DOHH2 (cell line): ENCODE measurements around the gene OCA2.
"Not testable (repeated sequence)": the region's sequence is repeated elsewhere in the genome, so short reads cannot be mapped to it uniquely, and the experiment has no call there.

ENCODE experiments used
- H3F3A ChIP-seq: fragments of 200-600 bp; sonication (generic), shearing (Covaris generic); 2 replicates; pipeline ENCODE4 v1.6.0; 2016; ENCODE audit warnings: antibody characterized with exemption, mild to moderate bottlenecking; ENCODE audit not compliant: control insufficient read depth, insufficient read depth
- H3K27ac ChIP-seq: fragments of 200-600 bp; sonication (generic); 2 replicates; pipeline ENCODE4 v1.5.1; 2014; ENCODE audit warnings: low read depth, mild to moderate bottlenecking, low read length, moderate library complexity
- H3K27me3 ChIP-seq: fragments of 200-600 bp; sonication (generic); 2 replicates; pipeline ENCODE4 v1.6.1; 2014; ENCODE audit warnings: mild to moderate bottlenecking, low read length, mixed read lengths; ENCODE audit not compliant: control insufficient read depth
- H3K36me3 ChIP-seq: fragments of 200-600 bp; sonication (generic); 2 replicates; pipeline ENCODE4 v1.6.1; 2014; ENCODE audit warnings: mild to moderate bottlenecking, low read length, moderate library complexity, mixed read lengths; ENCODE audit not compliant: control insufficient read depth
- H3K4me1 ChIP-seq: fragments of 200-600 bp; sonication (generic); 2 replicates; pipeline ENCODE4 v1.6.1; 2014; ENCODE audit warnings: mild to moderate bottlenecking, low read length, mixed read lengths; ENCODE audit not compliant: control insufficient read depth
- H3K4me2 ChIP-seq: fragments of 200-600 bp; sonication (generic); 2 replicates; pipeline ENCODE4 v1.6.0; 2014; ENCODE audit warnings: mild to moderate bottlenecking, low read length, moderate library complexity
- H3K4me3 ChIP-seq: fragments of 200-600 bp; sonication (generic); 2 replicates; pipeline ENCODE4 v1.5.1; 2014; ENCODE audit warnings: mild to moderate bottlenecking, low read length, mixed read lengths
- H3K79me2 ChIP-seq: fragments of 200-600 bp; sonication (generic); 2 replicates; pipeline ENCODE4 v1.6.1; 2014; ENCODE audit warnings: mild to moderate bottlenecking, low read length, mixed read lengths; ENCODE audit not compliant: control insufficient read depth
- H3K9me2 ChIP-seq: fragments of 200-600 bp; sonication (generic); replicated peaks from 2 replicates; pipeline ENCODE4 v1.6.1; 2014; ENCODE audit warnings: mild to moderate bottlenecking, low read length, mixed read lengths; ENCODE audit not compliant: control insufficient read depth
- H3K9me3 ChIP-seq: fragments of 200-600 bp; sonication (generic); 2 replicates; pipeline ENCODE4 v1.6.1; 2014; ENCODE audit warnings: antibody characterized with exemption, low read length, mixed read lengths; ENCODE audit not compliant: control insufficient read depth, insufficient read depth
- H4K20me1 ChIP-seq: fragments of 200-600 bp; sonication (generic); 2 replicates; pipeline ENCODE4 v1.6.0; 2014; ENCODE audit warnings: low read depth, mild to moderate bottlenecking, antibody characterized with exemption, low read length, moderate library complexity; ENCODE audit not compliant: control insufficient read depth, insufficient read depth
- EZH2phosphoT487 ChIP-seq: fragments of 200-600 bp; sonication (generic); IDR thresholded peaks from 2 replicates; pipeline ENCODE4 v1.6.1; 2017; ENCODE audit warnings: borderline replicate concordance, mild to moderate bottlenecking, antibody characterized with exemption, low read length, moderate library complexity, mixed read lengths
- TF ChIP-seq, protein P1 (sequence below): fragments of 200-600 bp; sonication (generic); IDR thresholded peaks from one replicate; pipeline ENCODE4 v1.5.1; 2014; ENCODE audit warnings: antibody characterized with exemption, mild to moderate bottlenecking, low read depth, low read length; ENCODE audit not compliant: poor library complexity, severe bottlenecking

Gene OCA2

DNA sequence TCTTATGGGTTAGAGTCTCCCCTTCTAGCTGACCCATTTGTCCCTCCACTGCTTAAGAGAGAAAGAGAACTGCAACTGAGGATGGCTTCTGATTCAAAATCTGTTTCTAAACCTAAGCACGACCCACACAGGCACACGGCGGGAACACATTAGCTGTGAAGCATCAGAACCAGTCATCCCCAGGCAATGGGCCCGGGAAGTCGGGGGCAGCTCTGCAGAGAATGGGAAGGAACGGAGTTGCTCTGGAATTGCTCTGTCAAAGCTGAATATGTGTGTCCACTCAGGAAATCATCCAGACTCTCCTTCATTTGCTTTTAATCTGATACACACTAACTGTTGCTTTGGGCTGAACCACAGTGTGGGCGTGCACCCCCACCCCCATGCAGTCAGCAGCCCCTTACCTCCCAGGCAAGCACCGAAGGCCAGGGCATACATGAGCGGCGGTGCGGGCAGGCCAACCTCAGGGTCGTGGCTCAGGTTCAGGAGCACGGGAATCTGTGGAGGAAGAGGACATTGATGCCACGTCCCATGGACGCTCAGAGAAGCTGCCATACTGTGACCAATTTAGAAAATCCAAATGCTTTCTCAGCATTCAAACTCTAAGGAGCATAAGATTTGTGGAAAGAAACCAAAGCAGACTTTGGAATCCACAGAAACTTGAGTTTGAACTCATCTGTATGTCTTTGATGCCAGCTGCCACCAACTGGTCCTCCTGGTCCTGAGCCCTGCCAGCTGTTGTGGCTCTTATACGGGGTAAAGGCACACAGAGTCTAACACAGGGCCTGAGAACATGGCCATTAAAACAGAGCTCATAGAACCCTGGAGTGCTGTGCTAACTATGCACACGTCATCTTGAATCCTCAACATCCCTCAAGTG, 247.9 kb downstream of the OCA2 start:
- Histone ChIP-seq H3K4me1 (no peaks in the 10 kb centered on the region), H3K4me3 (no peak overlapping the region), H3F3A (no peaks in the 10 kb centered on the region), H3K9me2 (no peaks in the 10 kb centered on the region), H4K20me1 (no peaks in the 10 kb centered on the region), H3K4me2 (no peak overlapping the region), H3K36me3 (no peaks in the 10 kb centered on the region), H3K27me3 (no peaks in the 10 kb centered on the region), H3K9me3 (peaks cover 36% of the 10 kb centered on the region; the same call in 1 of the 2 replicates), H3K79me2 (no peaks in the 10 kb centered on the region), H3K27ac (no peak overlapping the region)
- no peak for TF ChIP-seq EZH2phosphoT487
- TF ChIP-seq, protein P1, sequence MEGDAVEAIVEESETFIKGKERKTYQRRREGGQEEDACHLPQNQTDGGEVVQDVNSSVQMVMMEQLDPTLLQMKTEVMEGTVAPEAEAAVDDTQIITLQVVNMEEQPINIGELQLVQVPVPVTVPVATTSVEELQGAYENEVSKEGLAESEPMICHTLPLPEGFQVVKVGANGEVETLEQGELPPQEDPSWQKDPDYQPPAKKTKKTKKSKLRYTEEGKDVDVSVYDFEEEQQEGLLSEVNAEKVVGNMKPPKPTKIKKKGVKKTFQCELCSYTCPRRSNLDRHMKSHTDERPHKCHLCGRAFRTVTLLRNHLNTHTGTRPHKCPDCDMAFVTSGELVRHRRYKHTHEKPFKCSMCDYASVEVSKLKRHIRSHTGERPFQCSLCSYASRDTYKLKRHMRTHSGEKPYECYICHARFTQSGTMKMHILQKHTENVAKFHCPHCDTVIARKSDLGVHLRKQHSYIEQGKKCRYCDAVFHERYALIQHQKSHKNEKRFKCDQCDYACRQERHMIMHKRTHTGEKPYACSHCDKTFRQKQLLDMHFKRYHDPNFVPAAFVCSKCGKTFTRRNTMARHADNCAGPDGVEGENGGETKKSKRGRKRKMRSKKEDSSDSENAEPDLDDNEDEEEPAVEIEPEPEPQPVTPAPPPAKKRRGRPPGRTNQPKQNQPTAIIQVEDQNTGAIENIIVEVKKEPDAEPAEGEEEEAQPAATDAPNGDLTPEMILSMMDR = no peak

- Histone ChIP-seq H3K9me3 (peaks cover 36% of the 10 kb centered on the region; the same call in 1 of the 2 replicates), H3K4me1 (no peaks in the 10 kb centered on the region), H3K4me2 (no peak overlapping the region), H3K27me3 (no peaks in the 10 kb centered on the region), H3K27ac (no peak overlapping the region), H3F3A (no peaks in the 10 kb centered on the region), H4K20me1 (no peaks in the 10 kb centered on the region), H3K36me3 (no peaks in the 10 kb centered on the region), H3K4me3 (no peak overlapping the region), H3K9me2 (no peaks in the 10 kb centered on the region), H3K79me2 (no peaks in the 10 kb centered on the region)
- no peak for TF ChIP-seq EZH2phosphoT487
- TF ChIP-seq, protein P1 = no peak
These were observed 249.1 kb downstream of the OCA2 start for GRCh38 chr15:27850050-27850449.

DNA sequence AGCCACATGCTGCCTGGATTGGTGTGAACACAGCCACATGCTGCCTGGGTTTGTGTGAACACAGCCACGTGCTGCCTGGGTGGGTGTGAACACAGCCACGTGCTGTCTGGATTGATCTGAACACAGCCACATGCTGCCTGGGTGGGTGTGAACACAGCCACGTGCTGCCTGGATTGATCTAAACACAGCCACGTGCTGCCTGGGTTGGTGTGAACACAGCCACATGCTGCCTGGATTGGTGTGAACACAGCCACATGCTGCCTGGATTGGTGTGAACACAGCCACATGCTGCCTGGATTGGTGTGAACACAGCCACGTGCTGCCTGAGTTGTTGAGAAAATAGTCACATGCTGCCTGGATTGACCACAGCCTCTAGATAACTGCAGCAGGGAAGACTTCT, 250.2 kb downstream of the OCA2 start:
- not testable (repeated sequence) for H4K20me1 ChIP-seq, H3K27ac ChIP-seq, H3K4me3 ChIP-seq, H3K4me2 ChIP-seq, H3K4me1 ChIP-seq, H3K79me2 ChIP-seq, H3K36me3 ChIP-seq, H3F3A ChIP-seq, H3K27me3 ChIP-seq, H3K9me2 ChIP-seq
- H3K9me3 ChIP-seq = peaks cover 26% of the 10 kb centered on the region; the same call in 1 of the 2 replicates
